Hepatocyte (in vitro differentiated cells): ENCODE data around the gene AGBL4.

ENCODE experiments used
- CTCF ChIP-seq: fragments of 200-600 bp; sonication (generic); IDR thresholded peaks from 2 replicates; pipeline ENCODE4 v1.5.1; 2016; ENCODE audit warnings: antibody characterized with exemption, mild to moderate bottlenecking; ENCODE audit not compliant: poor library complexity
- EZH2 ChIP-seq: fragments of 200-600 bp; sonication (generic); IDR thresholded peaks from 2 replicates; pipeline ENCODE4 v1.6.1; 2016; ENCODE audit warnings: antibody characterized with exemption, mild to moderate bottlenecking, borderline replicate concordance
- EZH2phosphoT487 ChIP-seq: fragments of 200-600 bp; sonication (generic); IDR thresholded peaks from one replicate; pipeline ENCODE4 v1.6.1; 2018; ENCODE audit warnings: antibody characterized with exemption, mild to moderate bottlenecking, low read depth, moderate library complexity; ENCODE audit not compliant: unreplicated experiment, severe bottlenecking

GRCh38 chr1:48740621-48741020, 1283.1 kb downstream of the AGBL4 start:
- no peak for TF ChIP-seq EZH2phosphoT487
- no peak for TF ChIP-seq CTCF
- TF ChIP-seq EZH2: no peak
